B cell (primary cell): ENCODE measurements around the gene ARHGAP18.

ENCODE experiments used
- EZH2 ChIP-seq: IDR thresholded peaks from 2 replicates; pipeline ENCODE4 v1.6.1; 2012; ENCODE audit warnings: borderline replicate concordance, low read depth, mild to moderate bottlenecking, moderate library complexity, low read length; ENCODE audit not compliant: insufficient read depth, poor library complexity, severe bottlenecking
- TF ChIP-seq, protein P1 (sequence below): fragments of 200-600 bp; IDR thresholded peaks from one replicate; pipeline ENCODE4 v1.8.0; 2022; ENCODE audit warnings: antibody characterized with exemption, mild to moderate bottlenecking

DNA sequence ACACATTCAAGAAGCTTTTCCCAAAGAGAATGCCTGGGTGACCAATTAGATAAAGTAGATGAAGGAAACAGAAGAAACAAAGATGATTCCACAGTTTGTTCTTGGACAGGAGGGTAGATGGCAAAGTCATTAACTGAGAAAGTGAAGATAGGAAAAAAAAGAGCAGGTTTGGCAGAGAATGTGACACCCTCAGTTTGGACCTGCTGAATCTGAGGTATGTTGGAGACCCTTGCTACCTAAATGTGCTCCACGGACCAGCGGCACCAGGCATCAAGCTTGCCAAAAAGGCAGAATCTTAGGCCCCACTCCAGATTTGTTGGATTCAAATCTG is 49.7 kb downstream of the ARHGAP18 start:
- TF ChIP-seq, protein P1, sequence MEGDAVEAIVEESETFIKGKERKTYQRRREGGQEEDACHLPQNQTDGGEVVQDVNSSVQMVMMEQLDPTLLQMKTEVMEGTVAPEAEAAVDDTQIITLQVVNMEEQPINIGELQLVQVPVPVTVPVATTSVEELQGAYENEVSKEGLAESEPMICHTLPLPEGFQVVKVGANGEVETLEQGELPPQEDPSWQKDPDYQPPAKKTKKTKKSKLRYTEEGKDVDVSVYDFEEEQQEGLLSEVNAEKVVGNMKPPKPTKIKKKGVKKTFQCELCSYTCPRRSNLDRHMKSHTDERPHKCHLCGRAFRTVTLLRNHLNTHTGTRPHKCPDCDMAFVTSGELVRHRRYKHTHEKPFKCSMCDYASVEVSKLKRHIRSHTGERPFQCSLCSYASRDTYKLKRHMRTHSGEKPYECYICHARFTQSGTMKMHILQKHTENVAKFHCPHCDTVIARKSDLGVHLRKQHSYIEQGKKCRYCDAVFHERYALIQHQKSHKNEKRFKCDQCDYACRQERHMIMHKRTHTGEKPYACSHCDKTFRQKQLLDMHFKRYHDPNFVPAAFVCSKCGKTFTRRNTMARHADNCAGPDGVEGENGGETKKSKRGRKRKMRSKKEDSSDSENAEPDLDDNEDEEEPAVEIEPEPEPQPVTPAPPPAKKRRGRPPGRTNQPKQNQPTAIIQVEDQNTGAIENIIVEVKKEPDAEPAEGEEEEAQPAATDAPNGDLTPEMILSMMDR, result no peak
- no peak for TF ChIP-seq EZH2
